GM12878 (cell line): ENCODE data around the gene LEF1. TPM values are rescaled to one million over a fixed set of nuclear protein-coding genes. Genes with fewer than 3 reads are reported as not detected.

Experiments used
- DPF2 ChIP-seq: fragments of 450-650 bp; IDR thresholded peaks from 2 replicates; pipeline ENCODE4 v1.6.1; 2017; ENCODE audit warnings: mild to moderate bottlenecking
- GATAD2B ChIP-seq: fragments of 450-650 bp; conservative IDR thresholded peaks from 2 replicates; pipeline ENCODE4 v1.6.1; 2017; ENCODE audit warnings: low read depth, mild to moderate bottlenecking, moderate library complexity
- NBN ChIP-seq: fragments of 450-650 bp; IDR thresholded peaks from 2 replicates; pipeline ENCODE4 v1.6.1; 2016
- NFIC ChIP-seq: IDR thresholded peaks from 2 replicates; pipeline ENCODE4 v1.6.1; 2012; ENCODE audit warnings: low read depth, mild to moderate bottlenecking, inconsistent platforms, low read length, moderate library complexity
- NFXL1 ChIP-seq: fragments of 450-650 bp; IDR thresholded peaks from 2 replicates; pipeline ENCODE4 v1.6.1; 2017; ENCODE audit warnings: antibody characterized with exemption, mild to moderate bottlenecking, borderline replicate concordance
- POLR2A ChIP-seq: IDR thresholded peaks from 2 replicates; pipeline ENCODE4 v1.6.1; 2011; ENCODE audit warnings: low read depth, mild to moderate bottlenecking, low read length
- polyA plus RNA-seq, 11 experiments: library from polyadenylated mRNA; depleted of rRNA in 4 of 11; unstranded in 6 of 11; stranded (reverse) in 5 of 11; fragments of >200 nt; fragmentation: Nextera tagmentation in 4 of 11; fragmentation: Illumina TruSeq in 1 of 11; extraction: Ambion mirVana in 4 of 11; extraction: Trizol in 1 of 11; gene quantifications; 1 replicate in 1 of 11; 2 replicates in 10 of 11; pipeline versions ENCODE4 v1.2.1 to v1.2.3, GENCODE V29; 2011 to 2016; ENCODE audit warnings: inconsistent platforms in 2 of 11, missing spikeins in 2 of 11, low read depth in 1 of 11
- total RNA-seq, 4 experiments: library from RNA; depleted of rRNA in 3 of 4; stranded (reverse); fragments of >200 nt in 3 of 4; fragmentation: Illumina TruSeq in 1 of 4; extraction: Trizol in 1 of 4; gene quantifications; 2 replicates each; pipeline versions ENCODE4 v1.2.1 to v1.2.3, GENCODE V29; 2013 to 2021
- TF ChIP-seq, protein P1 (sequence below): fragments of 450-650 bp; formaldehyde crosslinking; IDR thresholded peaks from 2 replicates; pipeline ENCODE4 v1.4.0; 2020; ENCODE audit warnings: mild to moderate bottlenecking, moderate library complexity
- TF ChIP-seq, protein P2 (sequence below): fragments of 450-650 bp; IDR thresholded peaks from 2 replicates; pipeline ENCODE4 v1.6.1; 2017; ENCODE audit warnings: antibody characterized with exemption, mild to moderate bottlenecking, moderate library complexity
- TF ChIP-seq, protein P3 (sequence below): fragments of 450-650 bp; IDR thresholded peaks from 2 replicates; pipeline ENCODE4 v1.6.1; 2016; ENCODE audit warnings: mild to moderate bottlenecking

Gene LEF1
- total and polyA plus RNA-seq, 10 of the 15 experiments (the other 5 are each of a cell fraction or from before 2014, with no cell fraction given) = 10.2 to 38.1 (median 19.5) TPM

DNA sequence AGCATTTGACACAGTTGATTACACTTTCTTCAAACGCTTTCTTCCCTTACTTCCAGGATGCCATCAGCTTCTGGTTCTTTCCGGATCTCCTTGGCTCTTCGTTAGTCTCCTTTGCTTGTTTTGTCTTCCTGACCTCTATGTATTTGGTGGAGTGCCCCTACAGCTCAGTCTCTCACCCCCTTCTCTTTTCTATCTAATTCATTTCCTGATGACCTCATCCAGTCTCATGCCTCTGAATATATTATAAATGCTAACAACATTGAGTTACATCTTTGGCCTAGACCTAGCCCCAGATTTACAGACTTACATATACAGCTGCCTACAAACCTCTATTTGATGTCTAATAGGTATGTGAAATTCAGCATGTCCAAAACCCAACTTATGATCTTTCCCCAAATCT lies 16.5 kb upstream of the LEF1 start (continued):
- TF ChIP-seq, protein P1, sequence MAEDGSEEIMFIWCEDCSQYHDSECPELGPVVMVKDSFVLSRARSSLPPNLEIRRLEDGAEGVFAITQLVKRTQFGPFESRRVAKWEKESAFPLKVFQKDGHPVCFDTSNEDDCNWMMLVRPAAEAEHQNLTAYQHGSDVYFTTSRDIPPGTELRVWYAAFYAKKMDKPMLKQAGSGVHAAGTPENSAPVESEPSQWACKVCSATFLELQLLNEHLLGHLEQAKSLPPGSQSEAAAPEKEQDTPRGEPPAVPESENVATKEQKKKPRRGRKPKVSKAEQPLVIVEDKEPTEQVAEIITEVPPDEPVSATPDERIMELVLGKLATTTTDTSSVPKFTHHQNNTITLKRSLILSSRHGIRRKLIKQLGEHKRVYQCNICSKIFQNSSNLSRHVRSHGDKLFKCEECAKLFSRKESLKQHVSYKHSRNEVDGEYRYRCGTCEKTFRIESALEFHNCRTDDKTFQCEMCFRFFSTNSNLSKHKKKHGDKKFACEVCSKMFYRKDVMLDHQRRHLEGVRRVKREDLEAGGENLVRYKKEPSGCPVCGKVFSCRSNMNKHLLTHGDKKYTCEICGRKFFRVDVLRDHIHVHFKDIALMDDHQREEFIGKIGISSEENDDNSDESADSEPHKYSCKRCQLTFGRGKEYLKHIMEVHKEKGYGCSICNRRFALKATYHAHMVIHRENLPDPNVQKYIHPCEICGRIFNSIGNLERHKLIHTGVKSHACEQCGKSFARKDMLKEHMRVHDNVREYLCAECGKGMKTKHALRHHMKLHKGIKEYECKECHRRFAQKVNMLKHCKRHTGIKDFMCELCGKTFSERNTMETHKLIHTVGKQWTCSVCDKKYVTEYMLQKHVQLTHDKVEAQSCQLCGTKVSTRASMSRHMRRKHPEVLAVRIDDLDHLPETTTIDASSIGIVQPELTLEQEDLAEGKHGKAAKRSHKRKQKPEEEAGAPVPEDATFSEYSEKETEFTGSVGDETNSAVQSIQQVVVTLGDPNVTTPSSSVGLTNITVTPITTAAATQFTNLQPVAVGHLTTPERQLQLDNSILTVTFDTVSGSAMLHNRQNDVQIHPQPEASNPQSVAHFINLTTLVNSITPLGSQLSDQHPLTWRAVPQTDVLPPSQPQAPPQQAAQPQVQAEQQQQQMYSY = no peak
- TF ChIP-seq NFIC = no peak
- TF ChIP-seq POLR2A = no peak
- no peak for TF ChIP-seq GATAD2B
- no peak for TF ChIP-seq NFXL1
- no peak for TF ChIP-seq DPF2
- TF ChIP-seq, protein P2, sequence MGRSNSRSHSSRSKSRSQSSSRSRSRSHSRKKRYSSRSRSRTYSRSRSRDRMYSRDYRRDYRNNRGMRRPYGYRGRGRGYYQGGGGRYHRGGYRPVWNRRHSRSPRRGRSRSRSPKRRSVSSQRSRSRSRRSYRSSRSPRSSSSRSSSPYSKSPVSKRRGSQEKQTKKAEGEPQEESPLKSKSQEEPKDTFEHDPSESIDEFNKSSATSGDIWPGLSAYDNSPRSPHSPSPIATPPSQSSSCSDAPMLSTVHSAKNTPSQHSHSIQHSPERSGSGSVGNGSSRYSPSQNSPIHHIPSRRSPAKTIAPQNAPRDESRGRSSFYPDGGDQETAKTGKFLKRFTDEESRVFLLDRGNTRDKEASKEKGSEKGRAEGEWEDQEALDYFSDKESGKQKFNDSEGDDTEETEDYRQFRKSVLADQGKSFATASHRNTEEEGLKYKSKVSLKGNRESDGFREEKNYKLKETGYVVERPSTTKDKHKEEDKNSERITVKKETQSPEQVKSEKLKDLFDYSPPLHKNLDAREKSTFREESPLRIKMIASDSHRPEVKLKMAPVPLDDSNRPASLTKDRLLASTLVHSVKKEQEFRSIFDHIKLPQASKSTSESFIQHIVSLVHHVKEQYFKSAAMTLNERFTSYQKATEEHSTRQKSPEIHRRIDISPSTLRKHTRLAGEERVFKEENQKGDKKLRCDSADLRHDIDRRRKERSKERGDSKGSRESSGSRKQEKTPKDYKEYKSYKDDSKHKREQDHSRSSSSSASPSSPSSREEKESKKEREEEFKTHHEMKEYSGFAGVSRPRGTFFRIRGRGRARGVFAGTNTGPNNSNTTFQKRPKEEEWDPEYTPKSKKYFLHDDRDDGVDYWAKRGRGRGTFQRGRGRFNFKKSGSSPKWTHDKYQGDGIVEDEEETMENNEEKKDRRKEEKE = no peak
- TF ChIP-seq NBN = no peak
- TF ChIP-seq, protein P3, sequence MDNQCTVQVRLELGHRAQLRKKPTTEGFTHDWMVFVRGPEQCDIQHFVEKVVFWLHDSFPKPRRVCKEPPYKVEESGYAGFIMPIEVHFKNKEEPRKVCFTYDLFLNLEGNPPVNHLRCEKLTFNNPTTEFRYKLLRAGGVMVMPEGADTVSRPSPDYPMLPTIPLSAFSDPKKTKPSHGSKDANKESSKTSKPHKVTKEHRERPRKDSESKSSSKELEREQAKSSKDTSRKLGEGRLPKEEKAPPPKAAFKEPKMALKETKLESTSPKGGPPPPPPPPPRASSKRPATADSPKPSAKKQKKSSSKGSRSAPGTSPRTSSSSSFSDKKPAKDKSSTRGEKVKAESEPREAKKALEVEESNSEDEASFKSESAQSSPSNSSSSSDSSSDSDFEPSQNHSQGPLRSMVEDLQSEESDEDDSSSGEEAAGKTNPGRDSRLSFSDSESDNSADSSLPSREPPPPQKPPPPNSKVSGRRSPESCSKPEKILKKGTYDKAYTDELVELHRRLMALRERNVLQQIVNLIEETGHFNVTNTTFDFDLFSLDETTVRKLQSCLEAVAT = no peak
